T1000 (cell line): ENCODE data around the gene UBE2Q2.
A peak's percentile ranks its signal among the peaks of the same experiment; 100 is the strongest.
"Not testable (repeated sequence)": the region's sequence is repeated elsewhere in the genome, so short reads cannot be mapped to it uniquely, and the experiment has no call there.

Source experiments
- DNase-seq: peaks from one replicate; lab custom pipeline; 2025; ENCODE audit warnings: mixed read lengths; lab: John Stamatoyannopoulos, UW

Gene UBE2Q2

DNA sequence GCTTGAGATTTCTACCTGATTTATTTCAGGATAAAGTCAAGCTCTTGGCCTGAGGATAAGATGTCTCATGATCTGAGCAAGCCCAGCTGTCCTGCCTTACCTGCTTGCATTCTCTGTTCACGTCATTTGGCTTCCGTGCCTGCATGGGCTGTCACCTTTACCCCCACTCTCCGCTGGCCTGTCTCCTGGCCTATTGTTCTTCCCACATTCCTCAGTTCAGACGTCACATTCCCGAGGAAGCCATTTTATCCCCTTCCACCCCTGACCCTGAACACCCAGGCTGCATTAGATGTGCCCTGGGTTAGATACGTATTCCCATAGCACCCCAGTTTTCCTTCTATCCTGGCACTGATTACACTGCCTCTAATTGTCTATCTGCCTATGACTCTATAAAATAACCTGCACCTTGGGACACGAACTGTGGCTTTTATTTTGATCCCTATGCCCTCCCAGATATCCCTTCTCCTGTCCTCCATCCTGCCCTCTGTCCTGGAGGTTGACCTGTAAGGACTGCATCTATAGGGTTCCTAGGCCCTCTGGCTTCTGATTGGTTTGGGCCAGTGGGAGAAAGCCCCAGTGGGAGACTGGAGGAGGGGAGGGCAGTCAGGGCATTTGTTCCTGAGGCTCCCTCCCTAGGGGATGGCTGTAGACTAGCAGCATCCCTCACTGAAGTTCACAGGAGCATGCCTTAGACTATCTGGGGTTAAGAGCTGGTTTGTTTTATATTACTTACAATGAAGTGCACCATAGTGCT, 19.2 kb upstream of the UBE2Q2 start:
- DNase-seq, result no peak

DNA sequence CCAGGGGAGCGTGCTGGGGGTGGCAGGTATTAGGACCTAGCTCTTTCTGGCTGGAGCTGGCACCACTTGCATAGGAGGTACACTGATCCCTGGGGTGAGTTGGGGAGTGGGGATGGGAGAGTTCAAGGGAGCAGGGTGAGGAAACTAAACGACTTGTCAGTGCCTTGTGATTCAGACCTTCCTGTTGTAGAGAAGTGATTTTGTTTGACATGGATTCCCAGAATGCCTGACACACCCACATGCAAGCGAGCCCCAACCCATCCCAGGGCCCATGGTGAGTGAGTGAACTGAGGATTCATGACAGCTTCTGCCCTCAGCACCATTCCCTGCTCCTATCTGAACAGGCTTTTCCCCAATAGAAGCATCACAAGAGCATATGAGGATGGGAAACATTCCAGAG, 15.6 kb upstream of the UBE2Q2 start:
- DNase-seq, result no peak

- no peak for DNase-seq
Observed at GRCh38 chr15:75828429-75828828, 14.8 kb upstream of the UBE2Q2 start.

- no peak for DNase-seq
Observed at GRCh38 chr15:75830910-75831805, 12.1 kb upstream of the UBE2Q2 start.

DNA sequence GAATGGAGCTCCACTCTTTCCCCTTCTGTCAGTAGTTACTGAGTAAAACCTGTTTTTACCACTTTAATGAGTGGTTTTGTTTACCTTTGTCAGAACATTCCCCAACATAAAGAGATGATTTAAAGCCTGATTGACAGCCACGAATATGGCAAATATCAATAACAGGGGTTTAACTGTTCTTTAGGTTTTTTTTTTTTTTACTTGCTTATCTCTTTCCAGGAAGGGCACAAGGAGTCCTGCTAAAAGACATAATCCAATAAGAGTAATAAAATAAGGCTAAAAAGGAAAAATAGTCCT, 11.5 kb upstream of the UBE2Q2 start:
- no peak for DNase-seq

- DNase-seq, result no peak
Observed at GRCh38 chr15:75832114-75832513, 11.1 kb upstream of the UBE2Q2 start.

DNA sequence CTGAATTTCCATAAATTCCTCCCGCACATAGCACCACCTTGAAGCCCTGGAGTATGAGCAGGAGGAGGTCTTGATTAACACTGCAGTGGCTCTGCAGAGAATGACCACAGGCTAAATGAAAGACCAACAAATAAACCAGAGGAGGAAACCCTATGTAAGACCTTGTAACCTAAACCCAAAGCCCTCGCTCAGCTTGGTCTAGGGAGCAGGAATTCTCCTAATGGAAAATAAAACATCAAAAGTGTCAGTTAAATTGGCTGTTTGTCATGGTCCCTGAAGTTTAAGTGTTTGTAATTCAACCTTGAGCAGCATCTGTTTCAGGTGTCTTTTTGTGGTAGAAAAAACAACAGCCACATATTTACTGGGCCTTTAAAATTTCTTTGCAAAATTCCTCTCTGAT, 9.2 kb upstream of the UBE2Q2 start:
- DNase-seq, result no peak

DNA sequence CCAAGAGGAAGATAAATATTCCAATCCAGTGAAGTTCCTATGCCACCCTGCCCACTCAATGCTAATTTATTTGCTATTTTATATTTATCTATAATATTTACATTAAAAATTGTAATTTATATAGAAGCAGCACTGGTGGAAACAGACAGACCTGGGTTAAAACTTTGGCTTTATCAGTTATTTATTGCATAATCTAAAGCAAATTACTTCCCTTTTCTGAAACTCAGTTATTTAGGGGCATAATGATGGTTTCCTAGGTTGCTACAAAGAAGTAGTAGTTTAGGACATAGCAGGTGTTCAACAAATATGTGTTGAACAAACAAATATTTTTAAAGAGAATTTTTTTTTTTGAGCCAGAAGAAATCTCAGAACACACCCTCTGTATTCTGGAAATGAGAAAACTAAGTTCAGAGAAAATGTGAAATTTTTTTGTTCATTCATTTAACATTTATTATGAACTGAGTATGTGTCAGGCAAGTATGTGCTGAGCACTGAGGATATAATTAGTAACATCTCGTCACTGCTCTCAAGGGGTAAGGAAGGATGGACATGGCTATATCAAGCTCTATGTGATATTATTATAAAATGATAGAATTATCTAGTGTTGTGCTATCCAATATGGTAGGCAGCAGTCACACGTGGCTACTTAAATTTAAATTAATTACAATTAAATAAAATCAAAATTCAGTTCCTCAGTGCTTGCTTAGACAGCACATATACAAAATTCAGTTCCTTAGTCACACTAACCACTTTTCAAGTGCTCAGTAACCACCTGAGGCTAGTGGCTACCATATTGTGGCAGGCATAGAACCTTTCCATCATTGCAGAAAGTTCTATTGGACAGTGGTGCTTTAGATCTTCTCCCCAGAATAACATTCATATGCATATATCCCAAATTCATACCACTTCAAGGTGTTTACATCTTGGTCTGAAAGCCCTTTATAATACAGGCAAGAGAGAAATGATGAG, 7.0 kb upstream of the UBE2Q2 start:
- DNase-seq, result no peak

GRCh38 chr15:75836959-75837334, 6.3 kb upstream of the UBE2Q2 start:
- peak; percentile 5 for DNase-seq

DNA sequence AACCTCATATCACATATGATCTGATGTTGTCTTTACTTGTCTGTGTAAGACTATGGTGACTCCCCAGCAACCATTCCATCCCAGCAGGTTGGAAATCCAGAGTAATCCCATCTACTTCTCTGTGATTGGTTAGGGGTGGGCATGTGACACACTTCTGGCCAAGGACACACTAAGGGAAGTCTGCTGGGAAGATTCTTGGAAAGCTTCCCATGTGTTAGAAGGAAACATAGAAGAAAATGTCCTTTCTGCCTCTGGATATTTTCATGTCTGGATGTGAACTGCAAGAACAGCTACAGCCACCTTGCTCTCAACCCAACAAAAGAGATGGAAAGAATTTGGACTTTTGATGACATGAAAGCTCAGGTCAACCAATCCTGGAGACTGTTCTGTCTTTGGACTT, 2.6 kb upstream of the UBE2Q2 start:
- DNase-seq, result no peak

DNA sequence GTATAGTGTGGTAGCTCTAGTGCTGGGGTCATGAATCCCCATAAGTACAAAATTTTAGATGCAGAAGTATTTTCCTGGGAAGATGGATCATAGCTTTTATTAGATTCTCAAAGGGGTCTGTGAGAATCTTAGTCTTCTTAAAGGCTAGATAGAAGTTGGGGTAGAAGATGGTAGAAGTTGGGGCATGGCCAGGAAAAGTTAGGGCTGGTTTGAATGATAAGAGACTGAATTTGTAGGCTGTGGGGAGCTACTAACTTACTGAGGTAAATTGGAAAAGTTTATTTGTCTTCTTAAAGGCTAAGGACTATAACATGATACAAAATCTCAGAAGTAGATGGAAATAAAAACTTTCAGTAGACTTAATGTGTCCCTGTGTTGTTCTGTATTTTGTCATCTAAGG, 1.6 kb upstream of the UBE2Q2 start:
- DNase-seq, result no peak

DNA sequence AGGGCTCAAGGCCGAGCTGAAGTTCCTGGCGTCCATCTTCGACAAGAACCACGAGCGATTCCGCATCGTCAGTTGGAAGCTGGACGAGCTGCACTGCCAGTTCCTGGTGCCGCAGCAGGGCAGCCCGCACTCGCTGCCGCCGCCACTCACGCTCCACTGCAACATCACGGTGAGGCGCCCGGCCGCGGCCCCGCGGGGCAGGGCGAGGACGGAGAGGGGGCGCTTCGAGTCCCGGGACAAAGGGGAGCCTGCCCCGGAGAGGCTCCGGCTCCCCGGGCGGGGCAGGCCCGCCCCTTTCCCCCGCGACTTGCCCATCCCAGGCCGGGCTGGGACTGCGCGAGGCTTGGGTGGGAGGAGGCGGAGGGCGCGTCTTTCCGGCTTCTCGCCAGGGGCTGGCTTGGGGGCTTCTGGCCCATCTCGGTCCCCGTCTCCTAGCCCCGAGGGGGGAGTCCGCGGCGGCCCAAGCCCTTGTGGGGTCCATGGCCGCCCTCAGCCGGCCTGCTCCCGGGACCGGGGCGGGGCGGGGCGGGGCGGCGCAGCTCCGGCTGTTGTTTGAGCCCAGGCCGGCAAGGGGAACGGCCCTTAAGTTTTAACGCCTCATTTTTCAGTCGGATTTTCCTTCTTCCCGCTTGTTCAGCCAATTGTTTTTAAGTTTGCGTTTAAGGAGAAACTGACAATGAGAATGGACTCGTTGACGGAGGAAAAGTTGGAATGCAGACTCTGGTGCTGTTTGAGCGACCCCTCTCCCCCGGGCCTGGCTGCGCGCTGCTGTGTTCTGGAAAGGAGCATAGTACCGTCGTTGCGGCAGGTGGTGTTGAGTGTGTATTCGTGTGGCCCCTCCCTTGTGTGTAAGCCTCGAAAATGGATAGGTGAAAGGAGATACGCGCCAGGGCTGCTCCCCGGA, 683 bp downstream of the UBE2Q2 start:
- DNase-seq, result peak; percentile 38

DNA sequence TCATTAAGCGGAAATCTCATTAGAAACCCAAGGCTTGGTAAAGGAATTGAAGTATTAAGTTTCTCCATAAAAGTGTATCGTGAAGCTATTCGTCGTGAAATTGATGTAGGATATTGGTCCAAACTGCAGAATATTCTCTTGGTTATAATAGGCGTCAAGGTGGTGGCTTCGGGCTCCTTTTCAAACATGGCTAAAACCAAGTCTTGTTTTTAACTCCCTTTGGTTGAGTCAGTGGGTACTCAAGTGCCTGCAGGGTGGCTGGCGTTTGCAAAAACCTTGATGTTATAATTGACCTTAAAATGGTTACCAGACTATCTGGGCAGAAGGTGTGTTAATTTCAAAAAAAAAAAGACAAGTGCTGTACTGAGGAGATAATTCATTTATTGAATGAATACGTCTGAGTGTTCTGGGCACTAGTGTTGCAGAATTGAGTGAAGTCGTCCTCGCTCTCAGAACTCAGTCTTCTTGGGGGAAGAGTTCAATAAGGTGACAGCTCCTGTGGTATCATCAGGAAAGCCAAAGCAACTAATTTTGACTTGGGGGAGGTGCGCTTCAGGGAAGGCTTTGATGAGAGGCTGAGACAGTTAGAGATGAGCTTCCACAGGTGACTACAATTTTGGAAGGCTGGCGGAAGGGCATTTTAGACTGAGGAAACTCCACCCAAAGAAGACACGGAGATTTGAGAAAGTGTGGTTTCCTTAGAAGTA, 1.5 kb downstream of the UBE2Q2 start:
- no peak for DNase-seq

- DNase-seq, result no peak
Observed at GRCh38 chr15:75849167-75849566, 5.9 kb downstream of the UBE2Q2 start.

DNA sequence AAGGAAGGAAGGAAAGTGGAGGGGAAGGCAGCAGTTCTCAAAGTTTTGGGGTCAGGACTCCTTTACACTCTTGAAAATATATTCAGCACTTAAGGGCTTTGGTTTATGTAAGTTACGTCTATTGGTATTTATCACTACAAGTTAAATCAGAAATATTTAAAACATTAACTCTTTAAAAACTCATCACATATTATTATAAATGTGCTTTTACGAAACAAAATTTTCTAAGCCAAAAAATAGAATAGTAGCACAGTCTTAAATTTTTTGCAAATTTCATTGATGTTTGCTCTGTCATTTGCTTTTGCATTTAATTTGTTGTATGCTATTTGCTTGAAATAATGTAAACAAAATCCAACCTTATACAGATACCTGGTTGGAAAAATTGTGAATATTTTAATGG, 7.5 kb downstream of the UBE2Q2 start:
- DNase-seq, result no peak

- not testable (repeated sequence) for DNase-seq
Observed at GRCh38 chr15:75851566-75851965, 8.3 kb downstream of the UBE2Q2 start.

- DNase-seq, result no peak
Observed at GRCh38 chr15:75857886-75858285, 14.6 kb downstream of the UBE2Q2 start.

DNA sequence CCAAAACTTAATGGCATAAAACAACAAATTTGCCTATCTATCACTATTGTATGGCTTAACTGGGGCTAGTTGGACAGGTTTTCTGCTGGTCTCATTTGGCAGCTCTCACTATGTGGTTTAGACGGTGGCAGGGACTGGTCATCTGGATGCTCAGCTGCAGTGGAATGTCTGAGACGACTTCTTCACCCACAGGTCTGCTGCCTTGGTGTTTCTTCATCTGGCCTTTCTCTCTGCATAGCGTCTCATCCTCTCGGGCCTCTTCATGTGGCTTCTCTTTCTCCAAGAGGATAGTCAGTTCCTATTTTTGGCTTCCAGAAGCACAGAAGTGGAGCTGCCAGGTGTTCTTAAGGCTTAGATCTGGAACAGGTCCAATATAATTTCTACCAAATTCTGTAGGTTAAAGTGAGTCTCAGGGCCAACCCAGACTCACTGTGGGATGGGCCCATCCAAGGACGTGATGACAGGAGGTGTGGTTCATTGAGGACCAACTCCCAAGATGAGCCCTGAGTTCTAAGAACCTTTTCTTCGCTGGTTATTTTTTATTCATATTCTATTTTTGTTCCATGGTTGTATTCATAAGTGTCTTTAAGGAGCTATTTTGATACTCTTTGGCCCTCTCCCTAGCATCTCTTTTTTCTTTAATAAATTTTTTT, 18.6 kb downstream of the UBE2Q2 start:
- no peak for DNase-seq

DNA sequence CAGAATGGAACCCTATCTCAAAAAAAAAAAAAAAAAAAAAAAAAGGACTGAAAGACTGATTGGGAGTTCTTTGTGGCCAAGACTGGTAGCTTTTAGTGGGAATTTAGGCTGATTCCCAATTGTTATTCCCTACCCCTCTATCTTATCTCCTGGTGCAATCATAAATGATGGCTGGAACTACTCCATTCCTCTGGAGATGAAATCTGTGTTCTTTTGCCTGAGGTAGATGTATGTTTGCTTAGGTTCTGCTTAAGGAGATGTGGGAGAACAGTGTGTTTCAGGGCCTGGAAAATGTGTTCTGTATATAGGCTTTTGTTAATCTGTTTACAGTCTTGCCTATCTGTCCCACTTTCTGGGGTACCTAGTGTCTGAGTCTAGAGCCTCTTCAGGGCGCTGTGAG, 19.5 kb downstream of the UBE2Q2 start:
- no peak for DNase-seq
